ENCODE results near the gene MAN2A1.

MAN2A1 gene

DNA sequence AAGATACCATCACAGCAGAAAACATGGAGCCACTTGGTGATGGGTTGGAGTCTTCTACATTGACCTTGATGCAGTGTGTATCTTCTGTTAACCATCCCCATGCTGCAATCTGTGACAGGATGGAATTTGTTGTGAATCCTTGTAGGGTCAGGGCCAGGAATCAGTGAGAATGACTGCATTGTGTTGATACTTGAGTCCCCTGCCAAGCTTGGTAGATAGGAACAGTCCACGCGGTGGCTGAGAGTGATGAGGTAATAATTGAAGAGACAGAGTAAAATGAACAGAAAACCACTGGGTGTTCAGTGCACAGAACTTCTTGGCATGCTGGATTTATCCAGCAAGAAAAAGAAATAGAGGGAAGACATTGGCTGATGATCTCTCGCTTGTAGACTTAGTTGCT, 217.5 kb downstream of the MAN2A1 start:
- no peak for DNase-seq (ENCODE audit: low read depth in 2 of 2)

DNA sequence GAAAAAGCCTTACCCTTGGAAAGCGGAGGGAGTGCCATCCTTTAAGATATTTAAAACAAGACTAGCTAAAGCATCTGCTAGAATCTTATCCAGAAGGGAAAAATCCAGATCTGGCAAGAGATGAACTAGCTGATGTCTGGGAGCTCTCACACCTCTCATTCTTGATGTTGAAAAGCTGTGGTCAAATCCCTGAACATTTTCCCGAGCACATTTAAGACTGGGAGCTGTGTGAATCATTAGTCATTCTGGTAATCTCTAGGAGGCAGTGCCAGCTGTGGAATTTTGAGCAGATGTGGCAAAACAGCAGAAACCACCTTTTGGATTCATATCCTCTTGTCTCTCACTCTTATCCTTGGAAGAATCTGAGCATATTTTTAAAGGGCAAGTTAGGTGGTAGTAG, 218.0 kb downstream of the MAN2A1 start:
- no peak for DNase-seq (ENCODE audit: low read depth in 2 of 2)

DNA sequence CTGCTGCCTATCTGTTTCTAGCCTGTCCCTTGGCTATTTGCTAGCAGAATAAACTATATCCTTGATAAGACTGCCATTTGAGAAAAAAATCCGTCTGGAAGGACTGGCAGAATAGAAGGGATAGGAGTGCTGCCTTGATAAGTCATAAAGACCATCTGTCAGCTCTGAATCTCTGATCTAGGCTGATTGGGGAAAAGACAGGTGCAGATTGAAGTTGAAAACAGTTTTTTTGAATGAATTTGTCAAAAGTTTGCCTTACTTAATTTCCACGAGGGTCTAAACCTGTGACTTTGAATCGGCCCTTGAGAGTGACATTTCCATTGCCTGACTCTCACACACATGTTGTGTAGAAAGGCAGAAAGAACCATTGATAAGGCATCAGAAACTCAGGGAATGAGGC, 218.6 kb downstream of the MAN2A1 start:
- DNase-seq (ENCODE audit: low read depth in 2 of 2): no peak

DNA sequence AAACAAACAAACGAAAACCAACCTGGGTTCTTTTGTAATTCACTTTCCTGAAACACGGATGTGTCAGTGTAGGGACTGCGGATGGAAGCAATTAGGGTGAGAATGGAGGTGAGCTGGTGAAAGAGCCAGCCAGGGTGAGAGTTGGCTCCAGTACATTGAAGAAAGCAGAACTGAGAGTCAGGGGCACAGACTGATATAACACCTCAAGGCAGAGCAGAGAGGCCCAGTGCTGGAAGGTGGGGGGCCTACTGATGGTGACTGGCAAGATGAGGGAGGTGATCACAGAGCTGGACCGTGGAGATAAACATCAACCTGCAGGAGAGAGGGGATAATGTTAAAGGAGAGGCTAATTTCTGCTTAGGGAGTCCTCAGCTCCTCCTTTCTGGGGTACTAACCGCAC, 221.1 kb downstream of the MAN2A1 start:
- no peak for DNase-seq (ENCODE audit: low read depth in 2 of 2)

DNA sequence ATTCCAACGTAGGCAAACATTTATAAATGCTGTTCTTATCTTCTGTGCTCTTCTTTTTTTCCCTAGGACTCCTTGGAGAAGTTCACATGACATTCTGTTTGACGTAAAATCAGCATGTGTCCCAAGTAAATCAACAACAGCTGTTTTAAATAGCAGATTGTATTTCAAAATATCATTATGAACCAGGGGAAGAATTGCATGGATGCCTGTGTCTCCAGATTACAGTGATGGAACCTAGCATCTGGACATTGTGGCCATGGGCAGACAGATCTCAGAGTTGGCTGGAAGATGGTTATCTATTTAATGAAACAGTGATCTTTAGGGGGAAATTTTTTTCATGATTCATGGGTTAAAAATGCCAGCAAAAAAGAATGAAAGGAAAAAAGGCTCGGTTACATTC, 222.0 kb downstream of the MAN2A1 start:
- no peak for DNase-seq (ENCODE audit: low read depth in 2 of 2)

- DNase-seq (ENCODE audit: low read depth in 2 of 2): no peak
Measured at GRCh38 chr5:109914906-109915305, 225.2 kb downstream of the MAN2A1 start.

GRCh38 chr5:109916481-109917153, 226.9 kb downstream of the MAN2A1 start:
- DNase-seq (ENCODE audit: low read depth in 2 of 2): no peak

Data from stimulated activated CD8-positive, alpha-beta memory T cell treated with anti-CD3 and anti-CD28 coated beads, Interleukin-15, amount 100 ng/mL, for 48 hours (primary cell).